ENCODE data around the gene GSX1.
"Not testable (repeated sequence)": the region's sequence is repeated elsewhere in the genome, so short reads cannot be mapped to it uniquely, and the experiment has no call there.

Gene GSX1

DNA sequence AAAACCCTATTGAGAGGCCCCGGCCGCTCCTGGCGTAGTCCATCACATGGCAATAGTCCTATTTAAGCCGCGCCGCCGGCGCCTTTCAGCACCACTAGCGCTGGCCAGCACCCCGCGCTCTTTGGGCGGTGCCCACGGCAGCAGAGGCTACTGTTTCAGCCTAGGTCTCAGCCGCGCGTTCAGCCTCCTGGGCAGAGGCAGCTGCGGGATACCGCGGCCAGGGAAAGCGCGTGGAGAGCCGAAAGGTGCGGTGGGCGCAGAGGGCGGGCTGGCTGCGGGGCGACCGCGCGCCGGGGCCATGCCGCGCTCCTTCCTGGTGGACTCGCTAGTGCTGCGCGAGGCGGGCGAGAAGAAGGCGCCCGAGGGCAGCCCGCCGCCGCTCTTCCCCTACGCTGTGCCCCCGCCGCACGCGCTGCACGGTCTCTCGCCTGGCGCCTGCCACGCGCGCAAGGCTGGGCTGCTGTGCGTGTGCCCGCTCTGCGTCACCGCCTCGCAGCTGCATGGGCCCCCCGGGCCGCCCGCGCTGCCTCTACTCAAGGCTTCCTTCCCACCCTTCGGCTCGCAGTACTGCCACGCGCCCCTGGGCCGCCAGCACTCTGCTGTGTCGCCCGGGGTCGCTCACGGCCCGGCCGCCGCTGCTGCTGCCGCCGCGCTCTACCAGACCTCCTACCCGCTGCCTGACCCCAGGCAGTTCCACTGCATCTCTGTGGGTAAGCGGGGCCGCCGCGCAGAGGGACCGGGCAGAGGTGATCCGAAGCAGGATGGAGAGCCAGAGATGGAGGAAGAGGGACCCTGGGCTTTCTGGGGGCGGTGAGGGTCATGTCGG, at the start of gene GSX1:
Gene GSX1, plus strand, starts transcription at position 91 of the 826 bp plus-strand sequence. Its CDS starts 208 bp downstream, at position 299.
- DNase-seq (ENCODE audit: low read depth in 2 of 2), result no peak

DNA sequence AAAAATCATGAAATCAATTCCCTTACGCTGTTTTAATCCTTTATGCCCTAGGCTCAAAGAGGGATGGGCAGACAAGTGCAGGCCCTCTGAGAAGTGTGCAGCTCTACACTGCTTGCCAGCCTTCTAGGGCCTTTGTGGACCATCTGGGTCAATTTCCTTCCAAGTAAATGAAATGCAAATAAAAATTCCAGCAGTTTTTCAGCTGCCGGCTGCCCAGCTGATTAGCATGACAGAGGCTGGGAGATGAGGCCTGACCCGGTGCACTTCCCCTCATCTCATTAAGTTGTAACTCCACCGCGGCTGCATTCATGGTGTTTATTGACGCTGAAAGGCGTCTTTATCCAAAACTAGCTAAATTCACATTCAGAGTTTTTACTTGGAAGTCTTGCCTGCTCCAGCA, 47.5 kb upstream of the GSX1 start:
- no peak for DNase-seq (ENCODE audit: low read depth in 2 of 2)

DNA sequence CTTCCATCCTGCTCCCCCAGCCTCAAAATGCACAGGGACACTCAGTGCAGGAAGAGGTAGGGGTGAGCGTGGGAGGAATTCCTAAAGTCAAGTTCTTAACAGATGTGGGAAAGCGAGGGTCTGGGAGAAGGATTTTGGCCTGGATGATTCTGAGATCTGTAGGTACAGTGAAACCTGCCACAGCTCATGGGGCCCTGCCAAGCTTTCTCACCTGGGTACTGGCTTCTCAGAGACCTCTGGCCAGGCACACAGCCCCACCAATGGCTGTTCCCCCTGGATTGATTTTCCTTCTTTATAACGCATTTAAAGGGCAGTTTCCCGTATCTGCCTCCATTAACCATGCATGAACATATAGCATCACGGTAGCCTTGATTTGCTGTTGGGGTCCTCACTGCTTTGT, 47.0 kb upstream of the GSX1 start:
- DNase-seq (ENCODE audit: low read depth in 2 of 2), result no peak

DNA sequence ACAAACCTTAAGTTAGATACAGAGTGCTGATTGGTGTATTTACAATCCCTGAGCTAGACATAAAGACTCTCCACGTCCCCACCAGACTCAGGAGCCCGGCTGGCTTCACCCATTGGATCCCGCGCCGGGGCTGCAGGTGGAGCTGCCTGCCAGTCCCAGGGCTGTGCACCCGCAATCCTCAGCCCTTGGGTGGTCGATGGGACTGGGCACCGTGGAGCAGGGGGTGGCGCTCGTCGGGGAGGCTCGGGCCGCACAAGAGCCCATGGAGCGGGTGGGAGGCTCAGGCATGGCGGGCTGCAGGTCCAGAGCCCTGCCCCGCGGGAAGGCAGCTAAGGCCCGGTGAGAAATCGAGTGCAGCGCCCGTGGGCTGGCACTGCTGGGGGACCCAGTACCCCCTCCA, 44.1 kb upstream of the GSX1 start:
- not testable (repeated sequence) for DNase-seq (ENCODE audit: low read depth in 2 of 2)

DNA sequence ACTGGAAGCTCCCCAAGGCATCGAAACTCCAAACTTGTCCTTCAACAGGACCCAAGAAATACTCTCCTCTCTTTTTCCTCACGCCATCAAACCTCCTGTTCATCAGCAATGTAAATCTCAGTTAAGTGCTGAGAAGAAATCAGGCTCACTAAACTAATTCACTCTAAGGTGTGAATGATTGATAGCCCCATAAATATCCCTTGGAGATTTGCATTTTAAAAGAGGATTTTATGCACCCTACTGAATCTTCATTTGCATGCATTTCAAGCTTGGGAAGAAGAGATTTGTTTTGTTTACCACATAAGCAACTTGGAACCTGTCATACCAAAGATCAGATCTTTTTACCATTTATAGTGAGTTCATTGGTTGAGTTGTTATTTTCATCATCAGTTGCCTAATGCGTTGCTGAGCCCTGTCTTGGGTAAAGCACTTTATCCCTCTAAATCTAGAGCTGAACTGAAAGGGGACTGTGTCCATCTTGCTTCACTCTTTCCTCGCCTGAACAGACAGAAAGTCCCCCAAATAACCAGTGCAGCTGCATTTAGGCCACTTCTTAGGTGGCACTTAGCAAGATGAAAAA, 40.2 kb upstream of the GSX1 start:
- no peak for DNase-seq (ENCODE audit: low read depth in 2 of 2)

DNA sequence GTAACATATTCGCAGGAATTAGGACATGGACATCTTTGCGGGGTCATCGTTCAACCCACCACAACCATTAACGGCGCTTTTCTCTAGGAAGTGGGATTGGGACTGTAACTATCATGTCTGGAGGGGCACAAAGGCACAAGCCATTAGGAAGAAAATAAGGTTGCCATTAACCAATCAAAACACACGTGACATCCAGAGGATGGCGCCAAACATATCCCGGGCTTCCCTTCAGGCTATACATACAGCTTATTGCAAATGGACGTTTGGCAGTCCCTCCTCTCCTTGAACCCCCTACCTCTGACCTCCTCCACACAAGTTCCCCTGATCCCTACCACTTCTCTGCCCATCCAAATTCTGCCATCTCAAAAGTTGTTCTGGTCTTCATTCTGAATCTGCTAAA, 26.6 kb upstream of the GSX1 start:
- DNase-seq (ENCODE audit: low read depth in 2 of 2), result no peak

DNA sequence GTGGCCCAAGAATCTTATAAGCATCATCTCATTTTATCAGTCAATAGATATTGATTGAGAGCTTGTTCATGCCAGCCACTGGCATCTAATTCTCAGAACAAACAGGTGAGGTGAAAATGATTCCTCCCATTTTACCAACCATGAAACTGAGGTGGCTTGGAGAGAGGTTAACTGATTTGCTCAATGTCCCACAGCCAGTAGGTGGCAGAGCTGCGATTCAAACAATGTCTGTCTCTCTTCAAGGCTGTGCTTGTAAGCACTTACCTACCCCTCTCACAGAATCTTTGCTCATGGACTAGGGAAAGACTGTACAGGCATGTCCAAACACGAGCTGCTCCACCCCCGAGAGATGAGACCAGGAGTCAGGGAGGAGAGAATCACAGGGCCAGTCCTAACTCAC, 21.5 kb upstream of the GSX1 start:
- no peak for DNase-seq (ENCODE audit: low read depth in 2 of 2)

DNA sequence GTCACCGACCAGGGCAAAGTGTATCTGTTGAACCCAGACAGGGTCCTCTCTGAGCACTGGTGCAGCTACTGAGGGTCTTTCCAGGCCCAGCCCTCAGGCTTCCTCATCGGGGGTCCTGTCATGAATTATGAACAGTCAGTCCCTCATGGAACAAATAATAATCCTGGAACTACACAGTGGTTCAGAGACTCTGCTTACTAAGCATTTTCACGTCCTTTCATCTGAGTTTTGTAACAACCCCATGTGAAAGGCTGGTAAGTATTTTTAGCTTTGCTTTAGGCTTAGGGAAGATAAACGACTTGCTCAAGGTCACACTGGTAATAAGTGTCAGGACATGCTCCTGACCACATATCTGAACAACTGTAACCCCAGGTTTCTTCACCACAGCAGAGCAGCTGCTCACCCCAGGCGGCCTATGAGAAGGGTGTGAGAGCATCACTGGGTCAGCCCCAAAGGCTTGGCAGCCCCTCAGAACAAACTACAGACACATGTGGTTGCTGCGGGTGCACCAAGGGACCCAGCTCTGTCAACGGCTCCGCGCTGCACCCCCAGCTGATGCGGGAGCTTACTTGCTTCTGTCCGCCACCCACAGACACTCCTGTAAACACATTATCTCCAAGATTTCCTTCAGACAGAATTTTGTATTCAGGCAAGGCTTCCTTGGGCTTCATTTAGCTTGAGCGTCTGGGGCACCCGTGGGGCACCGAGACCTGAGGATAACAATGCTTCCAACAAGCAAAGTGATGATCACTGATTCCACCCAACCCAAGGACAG, 19.4 kb upstream of the GSX1 start:
- no peak for DNase-seq (ENCODE audit: low read depth in 2 of 2)

DNA sequence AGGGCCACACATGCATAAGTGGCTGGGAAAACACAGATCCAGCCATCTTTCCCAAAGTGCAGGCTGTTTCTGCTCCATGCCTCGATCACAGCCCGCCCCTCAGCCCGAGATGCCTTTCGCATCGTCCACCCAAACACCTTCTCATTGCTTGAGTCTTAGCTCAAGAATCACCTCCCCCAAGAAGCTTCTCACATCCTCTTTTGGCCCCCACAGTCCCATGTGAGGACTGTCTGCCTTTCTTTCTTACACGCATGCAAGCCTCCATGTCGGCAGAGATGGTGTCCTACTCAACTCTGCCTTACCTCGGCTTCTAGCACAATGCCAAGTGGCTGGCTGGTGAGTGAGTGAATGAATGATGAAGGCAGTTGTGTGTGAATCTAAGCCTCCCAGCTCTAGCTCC, 18.1 kb upstream of the GSX1 start:
- no peak for DNase-seq (ENCODE audit: low read depth in 2 of 2)

DNA sequence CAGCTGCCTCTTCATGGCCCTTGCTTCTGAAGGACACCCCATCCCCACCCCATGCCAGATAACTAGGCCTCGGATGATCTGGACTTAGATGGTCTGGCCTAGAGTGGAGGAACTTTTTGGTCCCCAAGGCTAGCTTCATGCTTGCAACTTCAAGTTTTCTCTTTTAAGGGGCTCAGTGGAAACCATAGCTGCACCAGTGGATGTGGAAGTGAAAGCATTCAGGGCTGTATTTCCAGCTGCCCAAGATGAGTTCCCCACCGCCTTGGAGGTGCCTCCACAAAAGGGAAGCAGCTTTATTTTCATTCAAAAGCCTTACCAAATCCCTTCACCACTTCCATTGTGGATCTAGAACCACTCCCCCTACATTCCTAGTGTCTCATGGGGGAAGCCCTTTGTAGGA, 17.6 kb upstream of the GSX1 start:
- DNase-seq (ENCODE audit: low read depth in 2 of 2), result no peak

DNA sequence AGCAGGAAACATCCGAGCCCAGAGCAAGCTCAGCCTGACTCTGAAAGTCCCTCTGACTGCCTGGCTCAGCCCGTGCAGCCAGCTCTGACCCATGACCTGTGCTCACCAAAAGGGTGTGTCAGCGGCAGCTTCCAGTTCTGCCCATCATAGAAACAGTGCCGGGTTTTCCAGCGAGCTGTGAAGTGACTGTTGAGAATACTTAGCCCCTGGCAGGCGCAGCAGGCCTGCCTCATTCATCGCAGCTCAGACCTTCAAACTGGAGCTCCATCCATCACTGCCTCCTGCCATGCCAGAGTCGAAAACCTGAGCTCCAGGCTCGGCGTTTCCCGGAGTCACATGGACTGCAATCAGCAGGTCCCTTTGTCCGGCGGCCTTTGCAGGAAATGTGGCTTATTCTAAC, 16.3 kb upstream of the GSX1 start:
- DNase-seq (ENCODE audit: low read depth in 2 of 2), result no peak

DNA sequence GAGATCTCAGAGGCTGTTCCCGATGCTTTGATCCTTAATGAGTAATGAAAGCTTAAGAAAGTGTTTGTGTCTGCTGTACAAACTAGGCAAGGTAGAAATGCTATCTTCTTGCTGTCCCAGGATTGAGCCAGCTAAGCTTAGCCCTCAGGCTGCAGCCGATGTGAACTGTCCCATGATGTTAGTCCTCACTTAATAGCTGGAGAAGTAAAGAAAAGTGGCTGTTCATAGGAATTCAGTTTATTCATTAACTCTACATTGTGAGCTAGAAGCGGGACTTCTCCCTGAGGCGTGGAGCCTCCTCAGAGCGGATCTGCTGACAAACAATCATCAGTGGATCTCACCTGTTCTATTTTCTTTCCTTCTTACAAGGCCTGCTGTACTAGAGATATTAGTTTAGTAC, 10.1 kb upstream of the GSX1 start:
- DNase-seq (ENCODE audit: low read depth in 2 of 2), result no peak

DNA sequence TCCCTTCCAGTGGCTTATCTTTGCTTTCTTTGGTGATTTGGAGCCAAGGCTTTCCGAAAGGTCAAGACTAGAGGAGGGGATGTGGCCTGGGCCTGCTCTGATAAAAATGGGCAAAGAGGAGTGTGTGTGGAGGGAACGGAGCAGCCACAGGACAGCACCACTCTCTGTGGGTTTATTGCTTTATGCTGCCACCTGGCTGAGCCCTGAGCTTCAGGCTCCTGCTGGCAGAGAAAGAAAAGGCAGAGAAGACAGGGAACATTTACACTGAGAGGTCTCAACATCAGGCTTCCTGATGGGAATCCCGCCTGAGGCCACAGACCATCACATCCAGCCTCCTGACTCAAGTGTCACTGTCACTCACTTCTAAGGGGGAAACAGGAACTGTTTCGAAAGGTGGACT, 9.2 kb upstream of the GSX1 start:
- no peak for DNase-seq (ENCODE audit: low read depth in 2 of 2)

DNA sequence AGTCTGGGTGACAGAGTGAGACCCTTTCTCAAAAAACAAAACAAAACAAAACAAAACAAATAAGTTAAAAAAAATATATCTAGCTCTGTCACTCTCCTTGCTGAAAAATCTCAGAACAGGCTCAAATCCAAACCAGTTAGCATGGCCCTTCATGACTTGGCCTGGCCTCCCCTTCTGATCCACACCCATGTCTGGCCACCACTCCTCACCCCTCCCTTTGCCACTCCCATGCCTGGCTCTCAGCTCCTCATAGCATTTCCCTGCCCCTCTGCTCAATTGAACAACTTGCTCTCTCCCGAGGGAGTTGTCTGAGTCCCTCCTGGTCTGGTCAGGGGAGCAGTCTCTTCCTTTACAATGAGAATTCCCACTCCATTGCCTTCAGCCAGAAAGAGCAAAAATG, 4.0 kb upstream of the GSX1 start:
- DNase-seq (ENCODE audit: low read depth in 2 of 2), result no peak

DNA sequence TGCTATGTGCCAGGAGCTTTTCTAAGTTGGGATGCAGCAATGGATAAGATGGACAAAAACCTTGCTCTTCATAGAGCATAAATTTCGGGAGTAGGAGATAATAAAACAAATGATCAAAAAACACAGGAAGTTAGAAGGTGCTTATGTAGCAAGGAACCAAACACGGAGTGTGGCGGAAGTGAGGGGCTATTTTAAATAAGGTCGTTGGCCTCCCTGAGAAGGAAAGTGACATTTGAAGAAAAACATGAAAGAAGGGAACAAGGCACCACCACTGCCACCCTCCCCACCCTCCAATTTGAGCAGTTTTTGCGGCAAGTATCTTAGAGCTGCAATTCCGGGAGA, 3.2 kb upstream of the GSX1 start:
- DNase-seq (ENCODE audit: low read depth in 2 of 2), result no peak

DNA sequence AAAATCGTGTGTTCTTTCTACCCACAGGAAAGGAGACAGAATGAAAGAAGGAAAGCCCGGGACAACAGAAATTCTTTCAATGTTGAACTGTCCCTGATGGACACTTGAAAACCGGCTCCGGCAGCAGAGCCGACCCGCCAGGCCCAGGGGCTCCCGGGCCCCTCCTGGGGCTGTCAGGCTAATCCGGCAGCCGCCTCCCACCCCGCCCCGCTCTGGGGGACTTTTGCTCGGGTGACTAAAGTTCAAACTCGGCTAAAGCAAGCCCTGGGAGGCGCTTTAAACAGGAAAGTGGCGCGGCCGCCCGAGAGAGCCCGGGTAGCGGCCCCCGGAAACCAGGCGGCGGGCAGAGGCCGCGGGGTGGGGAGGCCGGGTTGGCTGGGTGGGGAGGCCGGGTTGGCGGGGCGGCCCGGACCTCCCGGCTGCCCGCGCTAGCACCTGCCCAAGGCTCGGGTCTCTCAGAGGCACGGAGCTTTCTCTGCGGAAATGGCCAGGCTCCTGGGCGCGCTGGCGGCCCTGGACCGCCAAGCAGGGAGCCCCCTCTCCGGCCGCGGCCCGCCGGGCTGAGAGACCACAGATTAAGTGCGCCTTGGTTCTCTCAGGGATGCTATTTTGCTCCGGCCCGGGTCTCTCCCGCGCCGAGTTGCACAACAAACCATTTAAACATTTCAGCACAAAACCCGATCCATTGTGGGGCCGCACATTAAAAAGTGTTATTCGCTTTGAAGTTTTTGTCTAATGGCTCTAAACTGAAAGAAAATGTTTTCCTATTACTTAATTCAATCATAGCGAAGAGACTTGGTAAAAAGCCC, 2.6 kb upstream of the GSX1 start:
- no peak for DNase-seq (ENCODE audit: low read depth in 2 of 2)

DNA sequence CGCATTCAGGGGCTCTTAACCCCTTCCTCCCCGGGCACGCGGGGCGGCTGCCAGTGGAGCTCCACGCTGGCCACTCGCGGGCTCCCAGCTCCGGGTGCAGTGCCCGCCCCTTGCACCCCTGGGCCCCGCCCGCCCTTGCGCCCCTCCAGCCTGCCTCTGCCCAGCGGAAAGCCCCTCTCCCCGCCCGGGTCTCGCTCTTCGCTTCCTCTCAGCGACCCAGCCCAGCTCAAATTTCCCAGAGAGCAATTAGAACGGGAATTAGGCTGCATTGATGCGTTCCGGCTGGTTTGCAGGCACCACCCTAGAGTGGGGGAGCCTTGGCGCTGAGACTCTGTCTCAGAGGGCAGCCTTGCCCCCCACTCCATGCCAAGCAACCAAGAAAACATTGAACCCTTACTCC, 1.8 kb upstream of the GSX1 start:
- no peak for DNase-seq (ENCODE audit: low read depth in 2 of 2)

DNA sequence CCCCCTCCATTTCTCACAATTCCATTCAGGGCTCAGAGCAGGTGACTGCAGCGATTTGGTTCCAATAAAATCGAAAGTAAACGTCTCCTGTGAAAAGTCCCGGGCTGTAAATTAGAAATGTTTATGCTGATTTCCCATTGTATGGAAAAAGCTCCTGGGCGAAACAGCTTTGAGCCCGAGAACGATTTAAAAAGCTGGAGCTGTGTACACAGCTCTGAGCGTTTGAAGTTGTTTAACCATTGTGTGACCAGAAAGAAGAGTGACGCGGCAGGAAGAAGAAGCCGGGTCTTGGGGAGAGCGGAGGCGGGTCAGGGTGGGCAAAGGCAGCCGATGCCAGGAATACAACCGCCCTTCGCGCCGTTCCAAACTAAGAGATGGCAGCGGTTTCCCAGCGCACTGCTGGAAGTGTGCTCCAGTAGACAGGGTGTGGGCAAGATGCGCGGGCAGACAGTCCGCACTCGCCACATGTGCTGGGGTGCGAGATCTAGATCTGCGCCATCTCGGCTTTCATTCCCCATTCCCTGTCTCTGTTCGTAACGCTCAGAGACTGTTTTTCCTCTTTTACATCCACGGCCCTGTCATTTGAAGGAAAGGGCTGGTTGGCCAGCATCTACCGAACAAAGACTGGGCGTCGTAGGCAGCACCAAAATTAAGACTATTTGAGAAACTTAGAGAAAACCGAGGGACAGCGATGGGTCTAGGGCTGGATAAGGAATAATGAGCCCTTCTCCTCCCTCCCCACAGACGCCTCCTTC, 960 bp upstream of the GSX1 start:
- DNase-seq (ENCODE audit: low read depth in 2 of 2), result no peak

DNA sequence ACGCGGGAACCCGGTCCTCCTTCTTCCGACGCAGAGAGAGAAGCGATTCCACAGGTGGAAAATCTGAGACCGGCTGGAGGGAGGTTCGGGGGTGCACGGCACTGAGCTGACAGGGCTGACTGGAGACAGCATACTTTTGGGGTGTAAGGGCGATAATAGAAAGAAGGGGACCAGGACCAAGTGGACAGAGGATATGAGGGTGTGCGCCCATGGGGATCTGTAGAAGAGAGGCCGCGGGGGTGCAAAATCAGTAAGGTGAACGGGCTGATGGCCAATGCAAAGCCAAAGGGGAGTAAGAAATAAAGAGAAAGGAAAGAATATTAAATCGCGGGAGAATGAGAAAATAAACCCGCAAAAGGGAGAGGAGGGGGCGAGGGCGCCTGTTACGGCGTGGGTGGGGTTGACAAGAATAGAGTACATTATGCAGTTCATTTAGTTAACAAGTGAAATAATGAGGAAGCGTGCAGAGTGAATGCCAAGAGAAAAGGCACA, 336 bp upstream of the GSX1 start:
- DNase-seq (ENCODE audit: low read depth in 2 of 2), result no peak

DNA sequence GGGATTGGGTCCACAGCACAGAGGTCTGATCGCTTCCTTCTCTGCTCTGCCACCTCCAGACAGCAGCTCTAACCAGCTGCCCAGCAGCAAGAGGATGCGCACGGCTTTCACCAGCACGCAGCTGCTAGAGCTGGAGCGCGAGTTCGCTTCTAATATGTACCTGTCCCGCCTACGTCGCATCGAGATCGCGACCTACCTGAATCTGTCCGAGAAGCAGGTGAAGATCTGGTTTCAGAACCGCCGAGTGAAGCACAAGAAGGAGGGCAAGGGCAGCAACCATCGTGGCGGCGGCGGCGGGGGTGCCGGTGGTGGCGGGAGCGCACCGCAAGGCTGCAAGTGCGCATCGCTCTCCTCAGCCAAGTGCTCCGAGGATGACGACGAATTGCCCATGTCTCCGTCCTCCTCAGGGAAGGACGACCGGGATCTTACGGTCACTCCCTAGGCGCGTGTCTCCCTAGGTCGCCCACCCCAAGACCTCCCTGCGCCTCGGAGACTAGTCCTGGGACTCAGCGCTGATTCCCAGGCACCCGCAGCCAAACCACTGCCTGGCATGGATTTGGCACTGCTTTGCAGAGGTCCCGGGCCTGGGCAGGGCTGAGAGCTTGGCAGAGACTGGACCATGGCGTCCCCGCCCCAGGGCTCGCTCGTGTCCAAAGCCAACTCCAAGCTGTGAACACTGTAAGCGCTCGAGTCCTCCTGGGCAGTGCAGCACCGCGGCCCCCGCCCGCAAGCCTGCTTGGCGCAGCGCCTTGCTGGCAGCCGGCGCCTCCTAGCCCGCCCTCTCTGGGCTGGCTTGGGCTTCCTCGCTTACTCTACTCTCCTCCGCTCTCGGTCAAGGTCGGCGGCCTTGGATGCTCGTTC, 1.5 kb downstream of the GSX1 start:
- DNase-seq (ENCODE audit: low read depth in 2 of 2), result no peak

DNA sequence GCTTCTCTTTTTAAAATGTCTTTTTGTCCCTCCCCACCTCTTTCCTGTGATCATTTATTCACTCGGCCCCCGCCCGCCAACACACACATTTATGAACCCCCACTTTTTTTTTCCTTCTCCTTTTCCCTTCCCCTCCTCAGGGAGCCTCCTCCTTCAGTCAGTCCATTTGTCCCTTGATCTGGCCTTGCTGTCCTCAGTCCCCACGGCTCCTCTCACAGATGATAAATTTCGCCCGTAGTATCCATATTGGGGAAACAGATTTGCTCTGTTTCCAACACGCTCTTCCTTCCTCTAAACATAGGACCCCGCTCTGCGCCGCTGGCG, 2.0 kb downstream of the GSX1 start:
- DNase-seq (ENCODE audit: low read depth in 2 of 2), result no peak
